IMR-90 (cell line): ENCODE data around the gene KIF13A. TPM values are rescaled to one million over a fixed set of nuclear protein-coding genes. Genes with fewer than 3 reads are reported as not detected.

Experiments used
- ATAC-seq: fragments of 200-7000 bp; cut with Tn5 transposase; 2 replicates; pipeline ENCODE4 v1.9.1; 2020; ENCODE audit warnings: low read depth, mild to moderate bottlenecking, moderate library complexity
- BruUV-seq: library from RNA; stranded (reverse); fragments of 400-500 nt; replicated peaks from 2 replicates; lab custom pipeline; 2021; lab: Mats Ljungman, UMichigan
- CTCF ChIA-PET: fragments of 300-600 bp; formaldehyde crosslinking; extraction: SDS; loops from one replicate; lab custom pipeline; 2021; ENCODE audit warnings: antibody characterized with exemption; lab: Yijun Ruan, JAX
- POLR2A ChIA-PET: fragments of 300-600 bp; sonication (Branson Sonifier 250); formaldehyde crosslinking; loops from one replicate; lab custom pipeline; 2022; ENCODE audit warnings: antibody characterized with exemption; ENCODE audit not compliant: unreplicated experiment; lab: Charles Lee
- DNase-seq: peaks from one replicate; pipeline ENCODE4 v3.0.0; 2013
- H2AFZ ChIP-seq: replicated peaks from 2 replicates; pipeline ENCODE3; 2013; ENCODE audit warnings: low read length, mild to moderate bottlenecking; ENCODE audit not compliant: poor library complexity
- H2AK5ac ChIP-seq: 2 replicates; pipeline ENCODE4 v1.6.1; 2013; ENCODE audit warnings: low read depth, low read length, inconsistent platforms
- H2AK9ac ChIP-seq: replicated peaks from 2 replicates; pipeline ENCODE3; 2013; ENCODE audit warnings: mild to moderate bottlenecking, low read depth, low read length, moderate library complexity; ENCODE audit not compliant: poor library complexity
- H2BK120ac ChIP-seq: 2 replicates; pipeline ENCODE4 v1.6.1; 2013; ENCODE audit warnings: low read depth, low read length, inconsistent platforms
- H2BK15ac ChIP-seq: 3 replicates; pipeline ENCODE4 v1.6.1; 2013; ENCODE audit warnings: low read depth, low read length, inconsistent platforms
- H2BK20ac ChIP-seq: 2 replicates; pipeline ENCODE4 v1.6.1; 2013; ENCODE audit warnings: low read depth, mild to moderate bottlenecking, inconsistent platforms, low read length, moderate library complexity
- H2BK5ac ChIP-seq: 2 replicates; pipeline ENCODE4 v1.6.1; 2013; ENCODE audit warnings: mild to moderate bottlenecking, low read depth, low read length, inconsistent platforms; ENCODE audit not compliant: poor library complexity, severe bottlenecking
- H3K14ac ChIP-seq: replicated peaks from 2 replicates; pipeline ENCODE4 v1.6.1; 2013; ENCODE audit warnings: low read depth, low read length, inconsistent platforms
- H3K18ac ChIP-seq: 2 replicates; pipeline ENCODE4 v1.6.1; 2013; ENCODE audit warnings: low read depth, low read length, control low read depth
- H3K23ac ChIP-seq: 2 replicates; pipeline ENCODE4 v1.6.1; 2013; ENCODE audit warnings: low read depth, low read length, inconsistent platforms
- H3K27ac ChIP-seq: 2 replicates; pipeline ENCODE4 v1.5.1; 2013; ENCODE audit warnings: mild to moderate bottlenecking, control low read depth, low read length; ENCODE audit not compliant: insufficient read depth
- H3K27me3 ChIP-seq: 2 replicates; pipeline ENCODE4 v1.6.1; 2013; ENCODE audit warnings: low read length; ENCODE audit not compliant: control insufficient read depth, insufficient read depth
- H3K36me3 ChIP-seq: 2 replicates; pipeline ENCODE4 v1.6.1; 2013; ENCODE audit warnings: low read length, mixed read lengths; ENCODE audit not compliant: control insufficient read depth, insufficient read depth
- H3K4ac ChIP-seq: 2 replicates; pipeline ENCODE4 v1.6.1; 2013; ENCODE audit warnings: low read depth, low read length, inconsistent platforms
- H3K4me1 ChIP-seq: 2 replicates; pipeline ENCODE4 v1.6.1; 2013; ENCODE audit warnings: low read length, mixed read lengths; ENCODE audit not compliant: control insufficient read depth, insufficient read depth
- H3K4me2 ChIP-seq: 2 replicates; pipeline ENCODE4 v1.6.1; 2013; ENCODE audit warnings: low read depth, mild to moderate bottlenecking, control low read depth, low read length, moderate library complexity
- H3K4me3 ChIP-seq: 2 replicates; pipeline ENCODE4 v1.5.1; 2013; ENCODE audit warnings: low read depth, mild to moderate bottlenecking, control low read depth, low read length, moderate library complexity; ENCODE audit not compliant: insufficient read depth
- H3K56ac ChIP-seq: 2 replicates; pipeline ENCODE4 v1.6.1; 2013; ENCODE audit warnings: low read length, inconsistent platforms; ENCODE audit not compliant: insufficient read depth; ENCODE audit errors: extremely low read depth
- H3K79me1 ChIP-seq, 2 experiments: 2 replicates each; pipeline ENCODE4 v1.6.1; 2013; ENCODE audit warnings: low read length in 2 of 2, inconsistent platforms in 1 of 2, low read depth in 1 of 2
- H3K9ac ChIP-seq: 2 replicates; pipeline ENCODE4 v1.6.1; 2013; ENCODE audit warnings: low read depth, low read length, control low read depth
- H3K9me1 ChIP-seq: 2 replicates; pipeline ENCODE4 v1.6.1; 2013; ENCODE audit warnings: low read length, inconsistent platforms; ENCODE audit not compliant: insufficient read depth
- H3K9me3 ChIP-seq: 2 replicates; pipeline ENCODE4 v1.6.1; 2013; ENCODE audit warnings: low read length; ENCODE audit not compliant: control insufficient read depth, insufficient read depth
- H4K20me1 ChIP-seq: 2 replicates; pipeline ENCODE4 v1.6.1; 2013; ENCODE audit warnings: low read length, inconsistent platforms; ENCODE audit not compliant: insufficient read depth
- H4K5ac ChIP-seq: 2 replicates; pipeline ENCODE4 v1.6.1; 2013; ENCODE audit warnings: mild to moderate bottlenecking, low read depth, low read length, control low read depth
- H4K8ac ChIP-seq, 2 experiments: 2 replicates each; pipeline ENCODE4 v1.6.1; 2013; ENCODE audit warnings: low read depth in 2 of 2, low read length in 2 of 2, control low read depth in 1 of 2, inconsistent platforms in 1 of 2
- H4K91ac ChIP-seq: 2 replicates; pipeline ENCODE4 v1.6.1; 2013; ENCODE audit warnings: low read depth, low read length, inconsistent platforms; ENCODE audit not compliant: insufficient read depth
- CEBPB ChIP-seq: IDR thresholded peaks from 2 replicates; pipeline ENCODE4 v1.6.1; 2012; ENCODE audit warnings: low read depth, low read length, improper control_type of control experiment
- MAFK ChIP-seq: IDR thresholded peaks from 2 replicates; pipeline ENCODE4 v1.6.1; 2012; ENCODE audit warnings: low read depth, low read length, improper control_type of control experiment
- MXI1 ChIP-seq: IDR thresholded peaks from 2 replicates; pipeline ENCODE4 v1.6.1; 2012; ENCODE audit warnings: low read depth, mild to moderate bottlenecking, low read length, moderate library complexity, borderline replicate concordance
- NFE2L2 ChIP-seq: fragments of 150-350 bp; IDR thresholded peaks from 2 replicates; pipeline ENCODE4 v1.6.1; 2016; ENCODE audit warnings: low read depth, mild to moderate bottlenecking, low read length
- RAD21 ChIP-seq: IDR thresholded peaks from 2 replicates; pipeline ENCODE4 v1.6.1; 2012; ENCODE audit warnings: low read length, improper control_type of control experiment
- RCOR1 ChIP-seq: IDR thresholded peaks from 2 replicates; pipeline ENCODE4 v1.6.1; 2012; ENCODE audit warnings: mild to moderate bottlenecking, low read length, improper control_type of control experiment; ENCODE audit not compliant: insufficient replicate concordance
- RFX5 ChIP-seq: IDR thresholded peaks from 2 replicates; pipeline ENCODE4 v1.8.0; 2012; ENCODE audit warnings: low read depth, mild to moderate bottlenecking, low read length, moderate library complexity
- SMC3 ChIP-seq: fragments of 150-350 bp; IDR thresholded peaks from 2 replicates; pipeline ENCODE4 v1.6.1; 2016; ENCODE audit warnings: low read depth, mild to moderate bottlenecking, antibody characterized with exemption, low read length, moderate library complexity
- WGBS, 2 experiments: methylation state at CpG; one replicate each; pipeline versions ENCODE4 v1.1.5 to v1.1.7; 2013; ENCODE audit warnings: missing lambda C conversion rate in 2 of 2; ENCODE audit not compliant: insufficient read length in 1 of 2; ENCODE audit errors: extremely low coverage in 2 of 2; 5-methylcytosine and 5-hydroxymethylcytosine counted together
- dilution Hi-C: fragments of 300-500 bp; cut with HindIII; formaldehyde crosslinking; loops from one replicate; pipeline ENCODE4 v1.14.3; 2018; ENCODE audit warnings: low sequenced_read_pairs; ENCODE audit not compliant: unreplicated experiment
- in situ Hi-C: fragments of 300-500 bp; cut with MboI; formaldehyde crosslinking; loops from 3 replicates; pipeline ENCODE4 v1.14.3; 2019; ENCODE audit warnings: low sequenced_read_pairs, inconsistent platforms, mixed read lengths
- intact Hi-C: fragments of 100-400 bp; cut with micrococcal nuclease; formaldehyde crosslinking; loops from 2 replicates; pipeline ENCODE4 v1.10.0; 2022
- polyA plus RNA-seq, 3 experiments: library from polyadenylated mRNA; depleted of rRNA; stranded (reverse); fragments of >200 nt; gene quantifications; 2 replicates each; pipeline ENCODE4 v1.2.3, GENCODE V29; 2012; ENCODE audit warnings: low replicate concordance in 1 of 3
- total RNA-seq: library from RNA; depleted of rRNA; stranded (reverse); fragments of >200 nt; gene quantifications from 2 replicates; pipeline ENCODE4 v1.2.3, GENCODE V29; 2012
- TF ChIP-seq, protein P1 (sequence below): conservative IDR thresholded peaks from 2 replicates; pipeline ENCODE4 v1.5.1; 2012; ENCODE audit warnings: mild to moderate bottlenecking, low read depth, low read length, improper control_type of control experiment
- TF ChIP-seq, protein P2 (sequence below): fragments of 150-350 bp; IDR thresholded peaks from 2 replicates; pipeline ENCODE4 v1.6.1; 2016; ENCODE audit warnings: low read depth, mild to moderate bottlenecking, low read length, moderate library complexity, borderline replicate concordance

KIF13A gene
- total and polyA plus RNA-seq, 2 of the 4 experiments (the other 2 are of a cell fraction): 23.3 to 51.8 TPM

- Histone ChIP-seq H3K4me1 (peaks cover 9% of the 10 kb centered on the region), H3K27ac (no peak overlapping the region), H3K23ac (no peak overlapping the region), H2AFZ (no peak overlapping the region), H4K91ac (no peak overlapping the region), H2BK20ac (no peak overlapping the region), H3K14ac (no peak overlapping the region), H2BK120ac (no peak overlapping the region), H3K4ac (no peak overlapping the region), H4K8ac (no peak overlapping the region), H4K20me1 (no peaks in the 10 kb centered on the region), H3K9ac (no peak overlapping the region), H4K5ac (no peak overlapping the region), H3K9me3 (0 out of 2 replicates have a peak, but pooled peaks cover 2% of the 10 kb centered on the region), H3K18ac (no peak overlapping the region), H3K79me1 (peaks cover 39 to 81% of the 10 kb centered on the region in 2 experiments), H2AK5ac (no peak overlapping the region), H3K4me3 (no peak overlapping the region), H3K36me3 (no peaks in the 10 kb centered on the region), H2BK5ac (no peak overlapping the region), H3K9me1 (peaks cover 8% of the 10 kb centered on the region), H2BK15ac (no peak overlapping the region), H2AK9ac (no peak overlapping the region), H3K27me3 (no peaks in the 10 kb centered on the region), H3K4me2 (no peak overlapping the region), H3K56ac (no peak overlapping the region)
- ATAC-seq (no peak), DNase-seq (no peak)
- WGBS, 2 experiments: no CpG with 5 or more reads among the region's 5 CpGs
- in situ Hi-C loops: no loop called here
- POLR2A ChIA-PET: no interaction called here
- intact Hi-C loops: no loop called here
- no peak for TF ChIP-seq CEBPB
- no peak for TF ChIP-seq SMC3
- no peak for TF ChIP-seq NFE2L2
- TF ChIP-seq MAFK: no peak
- no peak for TF ChIP-seq RAD21
- TF ChIP-seq, protein P1, sequence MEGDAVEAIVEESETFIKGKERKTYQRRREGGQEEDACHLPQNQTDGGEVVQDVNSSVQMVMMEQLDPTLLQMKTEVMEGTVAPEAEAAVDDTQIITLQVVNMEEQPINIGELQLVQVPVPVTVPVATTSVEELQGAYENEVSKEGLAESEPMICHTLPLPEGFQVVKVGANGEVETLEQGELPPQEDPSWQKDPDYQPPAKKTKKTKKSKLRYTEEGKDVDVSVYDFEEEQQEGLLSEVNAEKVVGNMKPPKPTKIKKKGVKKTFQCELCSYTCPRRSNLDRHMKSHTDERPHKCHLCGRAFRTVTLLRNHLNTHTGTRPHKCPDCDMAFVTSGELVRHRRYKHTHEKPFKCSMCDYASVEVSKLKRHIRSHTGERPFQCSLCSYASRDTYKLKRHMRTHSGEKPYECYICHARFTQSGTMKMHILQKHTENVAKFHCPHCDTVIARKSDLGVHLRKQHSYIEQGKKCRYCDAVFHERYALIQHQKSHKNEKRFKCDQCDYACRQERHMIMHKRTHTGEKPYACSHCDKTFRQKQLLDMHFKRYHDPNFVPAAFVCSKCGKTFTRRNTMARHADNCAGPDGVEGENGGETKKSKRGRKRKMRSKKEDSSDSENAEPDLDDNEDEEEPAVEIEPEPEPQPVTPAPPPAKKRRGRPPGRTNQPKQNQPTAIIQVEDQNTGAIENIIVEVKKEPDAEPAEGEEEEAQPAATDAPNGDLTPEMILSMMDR: no peak
- no peak for TF ChIP-seq MXI1
- no peak for TF ChIP-seq RFX5
- no peak for TF ChIP-seq RCOR1
- TF ChIP-seq, protein P2, sequence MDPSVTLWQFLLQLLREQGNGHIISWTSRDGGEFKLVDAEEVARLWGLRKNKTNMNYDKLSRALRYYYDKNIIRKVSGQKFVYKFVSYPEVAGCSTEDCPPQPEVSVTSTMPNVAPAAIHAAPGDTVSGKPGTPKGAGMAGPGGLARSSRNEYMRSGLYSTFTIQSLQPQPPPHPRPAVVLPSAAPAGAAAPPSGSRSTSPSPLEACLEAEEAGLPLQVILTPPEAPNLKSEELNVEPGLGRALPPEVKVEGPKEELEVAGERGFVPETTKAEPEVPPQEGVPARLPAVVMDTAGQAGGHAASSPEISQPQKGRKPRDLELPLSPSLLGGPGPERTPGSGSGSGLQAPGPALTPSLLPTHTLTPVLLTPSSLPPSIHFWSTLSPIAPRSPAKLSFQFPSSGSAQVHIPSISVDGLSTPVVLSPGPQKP: no peak
- BruUV-seq: no TSS peak
- dilution Hi-C loops: no loop called here
- CTCF ChIA-PET: interaction anchor here (0.9 kb wide), 1 partner anchor 10 kb away, joined by 3 read pairs; no protein-coding TSS in a partner anchor
Measured at GRCh38 chr6:17935188-17936149, 52.0 kb downstream of the KIF13A start.
